Endothelial cell of umbilical vein (primary cell): ENCODE data around the gene ADPGK. TPM values are rescaled to one million over a fixed set of nuclear protein-coding genes. Genes with fewer than 3 reads are reported as not detected.

ENCODE experiments used
- BruUV-seq: library from RNA; stranded (reverse); fragments of 400-500 nt; replicated peaks from 2 replicates; lab custom pipeline; 2021; lab: Mats Ljungman, UMichigan
- CTCF ChIA-PET: fragments of 300-600, 350-600 bp; sonication (Branson Sonifier 250); formaldehyde crosslinking; loops from one replicate; lab custom pipeline; 2021; ENCODE audit warnings: antibody characterized with exemption, inconsistent platforms; lab: Charles Lee
- POLR2A ChIA-PET: fragments of 300-600, 350-600 bp; sonication (Branson Sonifier 250); formaldehyde crosslinking; loops from one replicate; lab custom pipeline; 2021; ENCODE audit warnings: antibody characterized with exemption, inconsistent platforms; lab: Charles Lee
- DNase-seq: peaks from one replicate; pipeline ENCODE4 v3.0.0-alpha.2; 2011; ENCODE audit warnings: low read depth, low spot score
- FAIRE-seq: peaks from 2 replicates; lab custom pipeline; 2011; peaks lifted over from hg19 to GRCh38; lab: Jason Lieb, UNC
- H2AFZ ChIP-seq: 2 replicates; pipeline ENCODE4 v1.6.0; 2012; ENCODE audit warnings: low read depth, low read length, control low read depth, inconsistent platforms
- H3K27ac ChIP-seq: 2 replicates; pipeline ENCODE4 v1.5.1; 2011; ENCODE audit warnings: low read depth, mild to moderate bottlenecking, control low read depth, low read length, moderate library complexity; ENCODE audit not compliant: insufficient read depth
- H3K27me3 ChIP-seq, 2 experiments: 2 replicates each; pipeline versions ENCODE4 v1.6.0 to v1.6.1; 2011; ENCODE audit warnings: low read length in 2 of 2, mixed read lengths in 1 of 2; ENCODE audit not compliant: control insufficient read depth in 2 of 2, insufficient read depth in 2 of 2
- H3K36me3 ChIP-seq, 2 experiments: 2 replicates in 1 of 2; 3 replicates in 1 of 2; pipeline ENCODE4 v1.5.1; 2011; ENCODE audit warnings: low read length in 2 of 2, mild to moderate bottlenecking in 1 of 2, moderate library complexity in 1 of 2; ENCODE audit not compliant: control insufficient read depth in 2 of 2, insufficient read depth in 2 of 2; ENCODE audit errors: extremely low read depth in 1 of 2
- H3K4me1 ChIP-seq: 3 replicates; pipeline ENCODE4 v1.5.1; 2011; ENCODE audit warnings: mild to moderate bottlenecking, low read length; ENCODE audit not compliant: control insufficient read depth, insufficient read depth; ENCODE audit errors: extremely low read depth
- H3K4me2 ChIP-seq: 2 replicates; pipeline ENCODE4 v1.6.1; 2011; ENCODE audit warnings: low read length, control low read depth, mixed read lengths; ENCODE audit not compliant: insufficient read depth
- H3K4me3 ChIP-seq, 3 experiments: fragments of 200-600 bp in 1 of 3; sonication (generic), shearing (Covaris generic) in 1 of 3; replicated peaks in 1 of 3; 2 replicates each; pipeline ENCODE4 v1.5.1; 2011 to 2016; ENCODE audit warnings: control low read depth in 3 of 3, low read length in 3 of 3, mild to moderate bottlenecking in 2 of 3, inconsistent platforms in 1 of 3, low read depth in 1 of 3, moderate library complexity in 1 of 3; ENCODE audit not compliant: insufficient read depth in 1 of 3
- H3K79me2 ChIP-seq: 2 replicates; pipeline ENCODE4 v1.6.0; 2012; ENCODE audit warnings: low read length, inconsistent platforms; ENCODE audit not compliant: control insufficient read depth, insufficient read depth
- H3K9ac ChIP-seq: replicated peaks from 2 replicates; pipeline ENCODE3; 2011; ENCODE audit warnings: low read length, control low read depth; ENCODE audit not compliant: insufficient read depth; ENCODE audit errors: extremely low read depth
- H3K9me1 ChIP-seq: replicated peaks from 3 replicates; pipeline ENCODE4 v1.6.0; 2011; ENCODE audit warnings: mild to moderate bottlenecking, low read length; ENCODE audit not compliant: control insufficient read depth, insufficient read depth; ENCODE audit errors: extremely low read depth
- H3K9me3 ChIP-seq: replicated peaks from 2 replicates; pipeline ENCODE4 v1.5.1; 2012; ENCODE audit warnings: low read length, inconsistent platforms; ENCODE audit not compliant: control insufficient read depth, insufficient read depth
- H4K20me1 ChIP-seq: replicated peaks from 2 replicates; pipeline ENCODE3; 2011; ENCODE audit warnings: mild to moderate bottlenecking, low read length; ENCODE audit not compliant: control insufficient read depth, insufficient read depth; ENCODE audit errors: extremely low read depth
- CTCF ChIP-seq, 2 donors: IDR thresholded peaks; 1 replicate in 1 of 2; 2 replicates in 1 of 2; pipeline ENCODE4 v1.5.1; 2011; ENCODE audit warnings: low read length in 2 of 2, mild to moderate bottlenecking in 2 of 2, moderate library complexity in 2 of 2, control low read depth in 1 of 2, inconsistent platforms in 1 of 2, low read depth in 1 of 2; ENCODE audit not compliant: insufficient read depth in 1 of 2; ENCODE audit errors: extremely low read depth in 1 of 2
- EZH2 ChIP-seq: IDR thresholded peaks from 2 replicates; pipeline ENCODE4 v1.6.1; 2012; ENCODE audit warnings: borderline replicate concordance, low read depth, mild to moderate bottlenecking, moderate library complexity, low read length, inconsistent platforms; ENCODE audit not compliant: severe bottlenecking
- FOS ChIP-seq: IDR thresholded peaks from 2 replicates; pipeline ENCODE4 v1.6.1; 2011; ENCODE audit warnings: mild to moderate bottlenecking, low read length, moderate library complexity, borderline replicate concordance; ENCODE audit not compliant: insufficient read depth
- GATA2 ChIP-seq: IDR thresholded peaks from 2 replicates; pipeline ENCODE4 v1.7.0; 2011; ENCODE audit warnings: low read depth, mild to moderate bottlenecking, moderate library complexity, mixed read lengths, low read length; ENCODE audit not compliant: insufficient read length, insufficient read depth
- JUN ChIP-seq: IDR thresholded peaks from 2 replicates; pipeline ENCODE4 v1.6.1; 2011; ENCODE audit warnings: borderline replicate concordance, low read depth; ENCODE audit not compliant: insufficient read length, insufficient read depth
- MAX ChIP-seq: IDR thresholded peaks from 2 replicates; pipeline ENCODE4 v1.6.1; 2011; ENCODE audit not compliant: insufficient read depth, insufficient read length
- MYC ChIP-seq: IDR thresholded peaks from one replicate; pipeline ENCODE4 v1.6.1; 2011; ENCODE audit warnings: mild to moderate bottlenecking, low read depth, low read length
- POLR2A ChIP-seq: IDR thresholded peaks from 2 replicates; pipeline ENCODE4 v1.6.1; 2012; ENCODE audit warnings: low read depth, mild to moderate bottlenecking, control low read depth, low read length
- POLR2AphosphoS5 ChIP-seq: IDR thresholded peaks from 2 replicates; pipeline ENCODE4 v1.6.1; 2012; ENCODE audit warnings: low read depth, mild to moderate bottlenecking, control low read depth, low read length, moderate library complexity; ENCODE audit not compliant: insufficient read depth
- dilution Hi-C: fragments of 300-500 bp; cut with MboI; formaldehyde crosslinking; loops from one replicate; pipeline ENCODE4 v1.15.0; 2019; ENCODE audit warnings: low sequenced_read_pairs; ENCODE audit not compliant: extremely low pct_ligation_motif_present
- intact Hi-C: fragments of 100-400 bp; cut with micrococcal nuclease; formaldehyde crosslinking; loops from one replicate; pipeline ENCODE4 v1.10.0; 2022
- polyA plus RNA-seq, 4 experiments: library from polyadenylated mRNA; depleted of rRNA in 3 of 4; stranded (reverse) in 3 of 4; unstranded in 1 of 4; fragments of >200 nt; gene quantifications; 2 replicates each; pipeline versions ENCODE4 v1.2.1 to v1.2.3, GENCODE V29; 2011 to 2012; ENCODE audit warnings: missing spikeins in 1 of 4
- total RNA-seq: library from RNA; stranded (reverse); gene quantifications from 2 replicates; pipeline ENCODE4 v1.2.3, GENCODE V29; 2021

The ADPGK gene
- total and polyA plus RNA-seq, 2 donors (not counting 3 experiments of a cell fraction or from before 2014, with no cell fraction given) = 51.0 to 57.1 TPM

GRCh38 chr15:72792431-72792830, 8.9 kb upstream of the ADPGK start:
- Histone ChIP-seq H4K20me1 (no peaks in the 10 kb centered on the region), H3K9me3 (no peaks in the 10 kb centered on the region), H3K4me1 (peaks cover 6% of the 10 kb centered on the region), H3K27me3 (peaks cover 42 to 56% of the 10 kb centered on the region in 2 experiments), H3K79me2 (no peaks in the 10 kb centered on the region), H3K9ac (no peak overlapping the region), H3K4me2 (no peak overlapping the region), H2AFZ (no peak overlapping the region), H3K4me3 (no peak overlapping the region), H3K9me1 (no peaks in the 10 kb centered on the region), H3K36me3 (no peaks in the 10 kb centered on the region), H3K27ac (no peak overlapping the region)
- BruUV-seq = no TSS peak
- DNase-seq (no peak), FAIRE-seq (no peak)
- intact Hi-C loops = no loop called here
- ChIA-PET CTCF (no interaction called here), POLR2A (no interaction called here)
- TF ChIP-seq GATA2 = no peak
- TF ChIP-seq EZH2 = no peak
- TF ChIP-seq POLR2AphosphoS5 = no peak
- no peak for TF ChIP-seq FOS
- TF ChIP-seq POLR2A = no peak
- TF ChIP-seq MYC = no peak
- no peak for TF ChIP-seq CTCF (IDR thresholded peaks at IDR 0.05; ENCODE audit: extremely low read depth in 1 of 2, insufficient read depth in 1 of 2, low read depth in 1 of 2, low read length in 2 of 2)
- TF ChIP-seq JUN = no peak
- TF ChIP-seq MAX = no peak
- dilution Hi-C loops = no loop called here
